SK-N-SH treated with all-trans-retinoic acid at 6 μM for 48 hours (cell line): ENCODE results near the gene PGM5.

Source experiments
- ATAC-seq: fragments of 200-7000 bp; cut with Tn5 transposase; 3 replicates; pipeline ENCODE4 v1.9.1; 2020; ENCODE audit warnings: mild to moderate bottlenecking, moderate library complexity
- ARNTL ChIP-seq: fragments of 450-650 bp; formaldehyde crosslinking; IDR thresholded peaks from 2 replicates; pipeline ENCODE4 v1.5.0; 2020; ENCODE audit warnings: low read depth, mild to moderate bottlenecking, moderate library complexity, borderline replicate concordance
- CSDC2 ChIP-seq: fragments of 250-450 bp; sonication (Bioruptor Pico); IDR thresholded peaks from 2 replicates; pipeline ENCODE4 v1.5.0; 2020; ENCODE audit warnings: mild to moderate bottlenecking, moderate library complexity
- ESRRG ChIP-seq: fragments of 250-450 bp; sonication (Bioruptor Pico); IDR thresholded peaks from 2 replicates; pipeline ENCODE4 v1.6.1; 2021; ENCODE audit warnings: mild to moderate bottlenecking
- GLIS3 ChIP-seq: fragments of 250-450 bp; sonication (Bioruptor Pico); IDR thresholded peaks from 2 replicates; pipeline ENCODE4 v1.5.0; 2020; ENCODE audit warnings: mild to moderate bottlenecking, moderate library complexity
- ISL1 ChIP-seq: fragments of 250-450 bp; sonication (Bioruptor Pico); IDR thresholded peaks from 2 replicates; pipeline ENCODE4 v2.1.2; 2022; ENCODE audit warnings: mild to moderate bottlenecking, moderate library complexity
- OSR1 ChIP-seq: fragments of 250-450 bp; sonication (Bioruptor Pico); IDR thresholded peaks from 2 replicates; pipeline ENCODE4 v1.8.0; 2022; ENCODE audit warnings: moderate library complexity, mild to moderate bottlenecking, inconsistent platforms
- PPARA ChIP-seq: fragments of 250-450 bp; sonication (Bioruptor Pico); IDR thresholded peaks from 2 replicates; pipeline ENCODE4 v1.5.0; 2020; ENCODE audit warnings: mild to moderate bottlenecking, borderline replicate concordance
- RARB ChIP-seq: fragments of 250-450 bp; sonication (Bioruptor Pico); IDR thresholded peaks from 2 replicates; pipeline ENCODE4 v1.8.0; 2021; ENCODE audit warnings: mild to moderate bottlenecking, moderate library complexity
- TCF4 ChIP-seq: fragments of 250-450 bp; sonication (Bioruptor Pico); IDR thresholded peaks from 2 replicates; pipeline ENCODE4 v1.8.0; 2021; ENCODE audit warnings: mild to moderate bottlenecking, moderate library complexity, borderline replicate concordance
- TOX ChIP-seq: fragments of 250-450 bp; sonication (Bioruptor Pico); IDR thresholded peaks from 2 replicates; pipeline ENCODE4 v1.8.0; 2021; ENCODE audit warnings: mild to moderate bottlenecking, moderate library complexity, borderline replicate concordance
- ZFP3 ChIP-seq: fragments of 250-450 bp; sonication (Bioruptor Pico); IDR thresholded peaks from 2 replicates; pipeline ENCODE4 v1.5.0; 2020; ENCODE audit warnings: mild to moderate bottlenecking, moderate library complexity
- ZFP30 ChIP-seq: fragments of 450-650 bp; formaldehyde crosslinking; IDR thresholded peaks from 2 replicates; pipeline ENCODE4 v1.5.0; 2022; ENCODE audit warnings: mild to moderate bottlenecking, moderate library complexity
- ZNF565 ChIP-seq: fragments of 450-650 bp; formaldehyde crosslinking; conservative IDR thresholded peaks from 2 replicates; pipeline ENCODE4 v1.5.0; 2020; ENCODE audit warnings: low read depth, mild to moderate bottlenecking, moderate library complexity
- ZNF70 ChIP-seq: fragments of 450-650 bp; formaldehyde crosslinking; IDR thresholded peaks from 2 replicates; pipeline ENCODE4 v1.5.0; 2020; ENCODE audit warnings: mild to moderate bottlenecking, moderate library complexity
- ZNF8 ChIP-seq: fragments of 450-650 bp; formaldehyde crosslinking; IDR thresholded peaks from 2 replicates; pipeline ENCODE4 v1.5.0; 2020; ENCODE audit warnings: mild to moderate bottlenecking, moderate library complexity
- TF ChIP-seq, protein P1 (sequence below): fragments of 250-450 bp; sonication (Bioruptor Pico); IDR thresholded peaks from 2 replicates; pipeline ENCODE4 v1.8.0; 2020; ENCODE audit warnings: mild to moderate bottlenecking, moderate library complexity, borderline replicate concordance
- TF ChIP-seq, protein P2 (sequence below): fragments of 250-450 bp; sonication (Bioruptor Pico); IDR thresholded peaks from 2 replicates; pipeline ENCODE4 v1.5.0; 2020; ENCODE audit warnings: mild to moderate bottlenecking, moderate library complexity
- TF ChIP-seq, protein P3 (sequence below): fragments of 250-450 bp; sonication (Bioruptor Pico); IDR thresholded peaks from 2 replicates; pipeline ENCODE4 v1.8.0; 2021; ENCODE audit warnings: low read depth, mild to moderate bottlenecking, moderate library complexity, borderline replicate concordance
- TF ChIP-seq, protein P4 (sequence below): fragments of 250-450 bp; sonication (Bioruptor Pico); IDR thresholded peaks from 2 replicates; pipeline ENCODE4 v1.5.1; 2021; ENCODE audit warnings: mild to moderate bottlenecking, moderate library complexity
- TF ChIP-seq, protein P5 (sequence below): fragments of 250-450 bp; sonication (Bioruptor Pico); IDR thresholded peaks from 2 replicates; pipeline ENCODE4 v1.5.1; 2020; ENCODE audit warnings: low read depth, mild to moderate bottlenecking, moderate library complexity

Gene PGM5

DNA sequence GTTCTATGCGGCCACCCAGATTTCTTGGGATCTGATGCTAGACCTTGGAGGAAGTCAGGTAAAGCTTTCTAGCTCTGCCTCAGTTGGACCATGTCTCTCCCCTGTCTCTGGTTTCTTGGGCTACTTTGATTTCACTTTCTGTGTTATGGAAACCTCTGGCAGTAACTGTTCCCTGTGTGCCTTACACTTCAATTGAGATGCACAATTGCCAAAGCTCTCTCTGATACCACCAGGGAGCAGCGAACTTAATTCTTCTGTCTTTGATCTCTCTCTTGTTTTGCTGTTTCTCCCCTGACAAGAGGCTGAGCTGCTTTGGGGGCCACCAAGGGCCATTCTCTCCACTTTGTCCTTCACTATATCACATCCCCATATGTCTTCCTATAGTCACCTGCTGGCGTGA lies 61.4 kb downstream of the PGM5 start:
- TF ChIP-seq ZFP3 (CRISPR knock-in tag) (no peak), ISL1 (CRISPR knock-in tag) (no peak), ZNF70 (no peak), ZNF565 (no peak), PPARA (CRISPR knock-in tag) (no peak), TOX (no peak), OSR1 (no peak), TCF4 (CRISPR knock-in tag) (no peak), RARB (CRISPR knock-in tag) (no peak), CSDC2 (CRISPR knock-in tag) (no peak), ESRRG (CRISPR knock-in tag) (no peak), ZNF8 (no peak)
- TF ChIP-seq, protein P1, sequence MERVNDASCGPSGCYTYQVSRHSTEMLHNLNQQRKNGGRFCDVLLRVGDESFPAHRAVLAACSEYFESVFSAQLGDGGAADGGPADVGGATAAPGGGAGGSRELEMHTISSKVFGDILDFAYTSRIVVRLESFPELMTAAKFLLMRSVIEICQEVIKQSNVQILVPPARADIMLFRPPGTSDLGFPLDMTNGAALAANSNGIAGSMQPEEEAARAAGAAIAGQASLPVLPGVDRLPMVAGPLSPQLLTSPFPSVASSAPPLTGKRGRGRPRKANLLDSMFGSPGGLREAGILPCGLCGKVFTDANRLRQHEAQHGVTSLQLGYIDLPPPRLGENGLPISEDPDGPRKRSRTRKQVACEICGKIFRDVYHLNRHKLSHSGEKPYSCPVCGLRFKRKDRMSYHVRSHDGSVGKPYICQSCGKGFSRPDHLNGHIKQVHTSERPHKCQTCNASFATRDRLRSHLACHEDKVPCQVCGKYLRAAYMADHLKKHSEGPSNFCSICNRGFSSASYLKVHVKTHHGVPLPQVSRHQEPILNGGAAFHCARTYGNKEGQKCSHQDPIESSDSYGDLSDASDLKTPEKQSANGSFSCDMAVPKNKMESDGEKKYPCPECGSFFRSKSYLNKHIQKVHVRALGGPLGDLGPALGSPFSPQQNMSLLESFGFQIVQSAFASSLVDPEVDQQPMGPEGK (CRISPR knock-in tag) = no peak
- TF ChIP-seq, protein P2, sequence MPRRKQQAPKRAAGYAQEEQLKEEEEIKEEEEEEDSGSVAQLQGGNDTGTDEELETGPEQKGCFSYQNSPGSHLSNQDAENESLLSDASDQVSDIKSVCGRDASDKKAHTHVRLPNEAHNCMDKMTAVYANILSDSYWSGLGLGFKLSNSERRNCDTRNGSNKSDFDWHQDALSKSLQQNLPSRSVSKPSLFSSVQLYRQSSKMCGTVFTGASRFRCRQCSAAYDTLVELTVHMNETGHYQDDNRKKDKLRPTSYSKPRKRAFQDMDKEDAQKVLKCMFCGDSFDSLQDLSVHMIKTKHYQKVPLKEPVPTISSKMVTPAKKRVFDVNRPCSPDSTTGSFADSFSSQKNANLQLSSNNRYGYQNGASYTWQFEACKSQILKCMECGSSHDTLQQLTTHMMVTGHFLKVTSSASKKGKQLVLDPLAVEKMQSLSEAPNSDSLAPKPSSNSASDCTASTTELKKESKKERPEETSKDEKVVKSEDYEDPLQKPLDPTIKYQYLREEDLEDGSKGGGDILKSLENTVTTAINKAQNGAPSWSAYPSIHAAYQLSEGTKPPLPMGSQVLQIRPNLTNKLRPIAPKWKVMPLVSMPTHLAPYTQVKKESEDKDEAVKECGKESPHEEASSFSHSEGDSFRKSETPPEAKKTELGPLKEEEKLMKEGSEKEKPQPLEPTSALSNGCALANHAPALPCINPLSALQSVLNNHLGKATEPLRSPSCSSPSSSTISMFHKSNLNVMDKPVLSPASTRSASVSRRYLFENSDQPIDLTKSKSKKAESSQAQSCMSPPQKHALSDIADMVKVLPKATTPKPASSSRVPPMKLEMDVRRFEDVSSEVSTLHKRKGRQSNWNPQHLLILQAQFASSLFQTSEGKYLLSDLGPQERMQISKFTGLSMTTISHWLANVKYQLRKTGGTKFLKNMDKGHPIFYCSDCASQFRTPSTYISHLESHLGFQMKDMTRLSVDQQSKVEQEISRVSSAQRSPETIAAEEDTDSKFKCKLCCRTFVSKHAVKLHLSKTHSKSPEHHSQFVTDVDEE (CRISPR knock-in tag) = no peak
- TF ChIP-seq, protein P3, sequence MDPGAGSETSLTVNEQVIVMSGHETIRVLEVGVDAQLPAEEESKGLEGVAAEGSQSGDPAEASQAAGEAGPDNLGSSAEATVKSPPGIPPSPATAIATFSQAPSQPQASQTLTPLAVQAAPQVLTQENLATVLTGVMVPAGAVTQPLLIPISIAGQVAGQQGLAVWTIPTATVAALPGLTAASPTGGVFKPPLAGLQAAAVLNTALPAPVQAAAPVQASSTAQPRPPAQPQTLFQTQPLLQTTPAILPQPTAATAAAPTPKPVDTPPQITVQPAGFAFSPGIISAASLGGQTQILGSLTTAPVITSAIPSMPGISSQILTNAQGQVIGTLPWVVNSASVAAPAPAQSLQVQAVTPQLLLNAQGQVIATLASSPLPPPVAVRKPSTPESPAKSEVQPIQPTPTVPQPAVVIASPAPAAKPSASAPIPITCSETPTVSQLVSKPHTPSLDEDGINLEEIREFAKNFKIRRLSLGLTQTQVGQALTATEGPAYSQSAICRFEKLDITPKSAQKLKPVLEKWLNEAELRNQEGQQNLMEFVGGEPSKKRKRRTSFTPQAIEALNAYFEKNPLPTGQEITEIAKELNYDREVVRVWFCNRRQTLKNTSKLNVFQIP = no peak

DNA sequence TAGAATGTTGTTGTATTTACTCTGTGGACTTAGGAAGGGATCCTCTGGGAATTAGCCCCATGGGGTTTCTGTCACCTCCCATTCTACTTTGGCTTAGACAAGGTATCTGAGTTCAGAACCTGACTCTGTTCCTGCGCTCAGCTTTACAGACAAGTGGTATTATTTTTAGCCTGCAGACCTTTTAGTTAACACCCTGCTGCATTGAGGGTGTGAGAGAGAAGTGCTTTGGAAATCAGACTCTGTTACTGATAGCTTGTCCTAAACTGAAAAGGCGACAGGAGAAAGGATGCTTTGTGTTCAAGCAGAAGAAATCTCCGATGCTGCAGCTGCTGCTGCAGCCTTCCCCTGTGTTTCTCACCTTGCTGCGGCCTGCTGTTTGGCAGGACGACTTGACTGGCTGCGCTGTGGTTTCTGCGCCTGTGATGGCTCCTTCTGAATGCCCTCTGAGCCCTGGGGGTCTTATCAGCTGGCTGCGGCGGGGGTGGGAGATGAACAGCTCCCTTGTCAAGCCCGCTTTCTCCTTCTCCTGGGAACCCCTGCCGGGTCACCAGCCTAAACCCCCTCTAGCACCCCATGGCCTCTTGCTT lies 61.9 kb downstream of the PGM5 start:
- TF ChIP-seq, protein P4, sequence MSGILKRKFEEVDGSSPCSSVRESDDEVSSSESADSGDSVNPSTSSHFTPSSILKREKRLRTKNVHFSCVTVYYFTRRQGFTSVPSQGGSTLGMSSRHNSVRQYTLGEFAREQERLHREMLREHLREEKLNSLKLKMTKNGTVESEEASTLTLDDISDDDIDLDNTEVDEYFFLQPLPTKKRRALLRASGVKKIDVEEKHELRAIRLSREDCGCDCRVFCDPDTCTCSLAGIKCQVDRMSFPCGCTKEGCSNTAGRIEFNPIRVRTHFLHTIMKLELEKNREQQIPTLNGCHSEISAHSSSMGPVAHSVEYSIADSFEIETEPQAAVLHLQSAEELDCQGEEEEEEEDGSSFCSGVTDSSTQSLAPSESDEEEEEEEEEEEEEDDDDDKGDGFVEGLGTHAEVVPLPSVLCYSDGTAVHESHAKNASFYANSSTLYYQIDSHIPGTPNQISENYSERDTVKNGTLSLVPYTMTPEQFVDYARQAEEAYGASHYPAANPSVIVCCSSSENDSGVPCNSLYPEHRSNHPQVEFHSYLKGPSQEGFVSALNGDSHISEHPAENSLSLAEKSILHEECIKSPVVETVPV (CRISPR knock-in tag) = no peak
- TF ChIP-seq CSDC2 (CRISPR knock-in tag) = no peak
- TF ChIP-seq ZNF70 = no peak
- TF ChIP-seq, protein P5, sequence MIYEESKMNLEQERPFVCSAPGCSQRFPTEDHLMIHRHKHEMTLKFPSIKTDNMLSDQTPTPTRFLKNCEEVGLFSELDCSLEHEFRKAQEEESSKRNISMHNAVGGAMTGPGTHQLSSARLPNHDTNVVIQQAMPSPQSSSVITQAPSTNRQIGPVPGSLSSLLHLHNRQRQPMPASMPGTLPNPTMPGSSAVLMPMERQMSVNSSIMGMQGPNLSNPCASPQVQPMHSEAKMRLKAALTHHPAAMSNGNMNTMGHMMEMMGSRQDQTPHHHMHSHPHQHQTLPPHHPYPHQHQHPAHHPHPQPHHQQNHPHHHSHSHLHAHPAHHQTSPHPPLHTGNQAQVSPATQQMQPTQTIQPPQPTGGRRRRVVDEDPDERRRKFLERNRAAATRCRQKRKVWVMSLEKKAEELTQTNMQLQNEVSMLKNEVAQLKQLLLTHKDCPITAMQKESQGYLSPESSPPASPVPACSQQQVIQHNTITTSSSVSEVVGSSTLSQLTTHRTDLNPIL = no peak
- no peak for TF ChIP-seq ZNF8
- ATAC-seq = no peak

More for the DNA sequence above, 61.4 kb downstream of the PGM5 start:
- no peak for ATAC-seq

DNA sequence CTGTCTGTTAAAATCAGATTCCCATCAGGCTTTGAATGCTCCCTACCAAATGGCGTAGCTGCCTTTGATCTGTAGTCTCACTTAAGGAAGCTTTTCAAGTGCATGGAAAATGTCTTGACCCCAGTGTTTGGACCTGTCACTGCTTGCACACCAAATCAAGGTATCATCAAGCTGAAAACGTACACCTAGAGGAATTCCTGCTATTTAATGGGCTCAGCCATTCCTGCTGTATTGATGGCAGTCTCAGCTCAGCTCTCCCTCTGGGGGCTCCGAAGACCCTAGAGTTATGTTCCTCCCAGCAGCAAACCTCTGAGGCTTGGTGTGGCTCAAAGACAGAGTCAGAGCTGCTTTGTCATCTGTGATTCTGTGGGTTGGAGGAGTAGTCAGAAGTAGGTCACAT lies 63.5 kb downstream of the PGM5 start:
- ATAC-seq = no peak
- TF ChIP-seq, protein P2 (CRISPR knock-in tag) = no peak
- no peak for TF ChIP-seq GLIS3 (CRISPR knock-in tag)
- TF ChIP-seq ZFP3 (CRISPR knock-in tag) = no peak
- no peak for TF ChIP-seq RARB (CRISPR knock-in tag)
- no peak for TF ChIP-seq ZFP30 (CRISPR knock-in tag)
- no peak for TF ChIP-seq ARNTL (CRISPR knock-in tag)
- TF ChIP-seq, protein P1 (CRISPR knock-in tag) = no peak
- TF ChIP-seq, protein P4 (CRISPR knock-in tag) = no peak
- no peak for TF ChIP-seq TOX
- no peak for TF ChIP-seq PPARA (CRISPR knock-in tag)
- no peak for TF ChIP-seq ISL1 (CRISPR knock-in tag)
- TF ChIP-seq, protein P5 = no peak
